GM12878 (cell line): Measurements from ENCODE around the gene EIF2B4. TPM values are rescaled to one million over a fixed set of nuclear protein-coding genes. Genes with fewer than 3 reads are reported as not detected.
A peak's percentile ranks its signal among the peaks of the same experiment; 100 is the strongest.

Experiments used
- ATAC-seq: fragments of 200-7000 bp; cut with Tn5 transposase; 3 replicates; pipeline ENCODE4 v1.9.1; 2020; ENCODE audit warnings: mild to moderate bottlenecking, moderate library complexity
- BruUV-seq: library from RNA; stranded (reverse); fragments of 400-500 nt; replicated peaks from 2 replicates; lab custom pipeline; 2021; lab: Mats Ljungman, UMichigan
- CTCF ChIA-PET: fragments of 300-600 bp; sonication (Branson Sonifier 250); formaldehyde crosslinking; extraction: SDS; loops from one replicate; lab custom pipeline; 2021; ENCODE audit warnings: inconsistent platforms; lab: Yijun Ruan, JAX
- POLR2A ChIA-PET: fragments of 350-600 bp; formaldehyde crosslinking; extraction: SDS; loops from one replicate; lab custom pipeline; 2021; ENCODE audit warnings: inconsistent platforms; lab: Charles Lee
- RAD21 ChIA-PET: fragments of 300-600 bp; sonication (Branson Sonifier 250); formaldehyde crosslinking; loops from one replicate; lab custom pipeline; 2023; ENCODE audit warnings: antibody characterized with exemption; ENCODE audit not compliant: unreplicated experiment; lab: Charles Lee
- SMC1A ChIA-PET: fragments of 300-600 bp; sonication (Branson Sonifier 250); formaldehyde crosslinking; loops from one replicate; lab custom pipeline; 2023; ENCODE audit not compliant: unreplicated experiment, uncharacterized antibody; lab: Charles Lee
- DNase-seq: peaks from one replicate; pipeline ENCODE4 v3.0.0-alpha.2; 2011; ENCODE audit warnings: low read depth, low spot score
- FAIRE-seq: peaks from 3 replicates; lab custom pipeline; 2011; peaks lifted over from hg19 to GRCh38; lab: Jason Lieb, UNC
- H2AFZ ChIP-seq: 2 replicates; pipeline ENCODE4 v1.6.0; 2011; ENCODE audit warnings: low read depth, low read length, control low read depth; ENCODE audit not compliant: control insufficient read depth
- H3K27ac ChIP-seq: 2 replicates; pipeline ENCODE4 v1.5.1; 2011; ENCODE audit warnings: control low read depth; ENCODE audit not compliant: control insufficient read depth, insufficient read depth
- H3K27me3 ChIP-seq, 2 experiments: replicated peaks in 1 of 2; 2 replicates each; pipeline versions ENCODE4 v1.6.0 to v1.6.1; 2011; ENCODE audit warnings: low read length in 1 of 2; ENCODE audit not compliant: control insufficient read depth in 2 of 2, insufficient read depth in 2 of 2
- H3K36me3 ChIP-seq, 2 experiments: 2 replicates each; pipeline ENCODE4 v1.5.1; 2011; ENCODE audit warnings: low read length in 1 of 2; ENCODE audit not compliant: control insufficient read depth in 2 of 2, insufficient read depth in 2 of 2
- H3K4me1 ChIP-seq: 2 replicates; pipeline ENCODE4 v1.6.1; 2011; ENCODE audit warnings: mild to moderate bottlenecking, low read length, moderate library complexity, mixed read lengths; ENCODE audit not compliant: control insufficient read depth, insufficient read depth
- H3K4me2 ChIP-seq: 2 replicates; pipeline ENCODE4 v1.6.0; 2011; ENCODE audit warnings: control low read depth; ENCODE audit not compliant: control insufficient read depth, insufficient read depth
- H3K4me3 ChIP-seq: fragments of 200-600 bp; sonication (generic); 2 replicates; pipeline ENCODE4 v1.5.1; 2016
- H3K79me2 ChIP-seq: 2 replicates; pipeline ENCODE4 v1.6.0; 2011; ENCODE audit warnings: low read length; ENCODE audit not compliant: control insufficient read depth, insufficient read depth
- H3K9ac ChIP-seq: 2 replicates; pipeline ENCODE4 v1.8.0; 2011; ENCODE audit warnings: low read length, control low read depth, mixed read lengths; ENCODE audit not compliant: control insufficient read depth, insufficient read depth
- H3K9me3 ChIP-seq: replicated peaks from 3 replicates; pipeline ENCODE4 v1.5.1; 2011; ENCODE audit warnings: mild to moderate bottlenecking, low read length; ENCODE audit not compliant: control insufficient read depth, insufficient read depth
- H4K20me1 ChIP-seq: 2 replicates; pipeline ENCODE4 v1.6.0; 2011; ENCODE audit not compliant: control insufficient read depth, insufficient read depth
- ATF2 ChIP-seq: IDR thresholded peaks from 2 replicates; pipeline ENCODE4 v1.6.1; 2012; ENCODE audit warnings: low read length, inconsistent platforms
- BCL3 ChIP-seq: IDR thresholded peaks from 2 replicates; pipeline ENCODE4 v1.6.1; 2011; ENCODE audit warnings: borderline replicate concordance, low read depth, mild to moderate bottlenecking, moderate library complexity, low read length; ENCODE audit not compliant: insufficient read depth, poor library complexity, severe bottlenecking
- CBX5 ChIP-seq: sonication (generic); IDR thresholded peaks from 2 replicates; pipeline ENCODE4 v1.6.1; 2016; ENCODE audit warnings: low read depth, moderate library complexity, mild to moderate bottlenecking, inconsistent platforms
- CTCF ChIP-seq, 3 experiments: IDR thresholded peaks in 2 of 3; conservative IDR thresholded peaks in 1 of 3; 2 replicates each; pipeline ENCODE4 v1.5.1; 2011; ENCODE audit warnings: low read depth in 3 of 3, low read length in 3 of 3, mild to moderate bottlenecking in 3 of 3, control low read depth in 2 of 3, moderate library complexity in 2 of 3, inconsistent platforms in 1 of 3, mixed read lengths in 1 of 3; ENCODE audit not compliant: control insufficient read depth in 2 of 3, insufficient read depth in 1 of 3; ENCODE audit errors: extremely low read depth in 1 of 3
- POLR2A ChIP-seq: IDR thresholded peaks from 2 replicates; pipeline ENCODE4 v1.6.1; 2011; ENCODE audit warnings: low read depth, mild to moderate bottlenecking, low read length
- POLR2AphosphoS2 ChIP-seq: IDR thresholded peaks from 2 replicates; pipeline ENCODE4 v1.6.1; 2011; ENCODE audit warnings: low read depth, mild to moderate bottlenecking, low read length, improper control_type of control experiment, moderate library complexity
- POLR2AphosphoS5 ChIP-seq: IDR thresholded peaks from 2 replicates; pipeline ENCODE4 v1.6.1; 2011; ENCODE audit warnings: mild to moderate bottlenecking, low read length, inconsistent platforms
- RAD21 ChIP-seq: IDR thresholded peaks from 2 replicates; pipeline ENCODE4 v1.6.1; 2011; ENCODE audit warnings: mild to moderate bottlenecking, low read depth, low read length, moderate library complexity; ENCODE audit not compliant: insufficient read depth
- TCF7 ChIP-seq: IDR thresholded peaks from 2 replicates; pipeline ENCODE4 v1.6.1; 2014; ENCODE audit warnings: antibody characterized with exemption, borderline replicate concordance
- WGBS: methylation state at CpG from one replicate; pipeline ENCODE4 v1.1.6; 2016; ENCODE audit warnings: low lambda C conversion rate; ENCODE audit not compliant: insufficient replicate concordance, insufficient coverage; ENCODE audit errors: missing lambda C conversion rate; 5-methylcytosine and 5-hydroxymethylcytosine counted together
- in situ Hi-C: fragments of 300-500 bp; cut with MboI; formaldehyde crosslinking; loops from 9 replicates; pipeline ENCODE4 v1.14.3; 2018; ENCODE audit warnings: mixed read lengths
- intact Hi-C: fragments of 100-400 bp; cut with micrococcal nuclease; formaldehyde crosslinking; loops from one replicate; pipeline ENCODE4 v1.14.2; 2022; ENCODE audit not compliant: unreplicated experiment
- polyA plus RNA-seq, 11 experiments: library from polyadenylated mRNA; depleted of rRNA in 4 of 11; unstranded in 6 of 11; stranded (reverse) in 5 of 11; fragments of >200 nt; fragmentation: Nextera tagmentation in 4 of 11; fragmentation: Illumina TruSeq in 1 of 11; extraction: Ambion mirVana in 4 of 11; extraction: Trizol in 1 of 11; gene quantifications; 1 replicate in 1 of 11; 2 replicates in 10 of 11; pipeline versions ENCODE4 v1.2.1 to v1.2.3, GENCODE V29; 2011 to 2016; ENCODE audit warnings: inconsistent platforms in 2 of 11, missing spikeins in 2 of 11, low read depth in 1 of 11
- total RNA-seq, 4 experiments: library from RNA; depleted of rRNA in 3 of 4; stranded (reverse); fragments of >200 nt in 3 of 4; fragmentation: Illumina TruSeq in 1 of 4; extraction: Trizol in 1 of 4; gene quantifications; 2 replicates each; pipeline versions ENCODE4 v1.2.1 to v1.2.3, GENCODE V29; 2013 to 2021
- TF ChIP-seq, protein P1 (sequence below): fragments of 450-650 bp; IDR thresholded peaks from 2 replicates; pipeline ENCODE4 v1.6.1; 2018; ENCODE audit warnings: borderline replicate concordance, mild to moderate bottlenecking; ENCODE audit not compliant: partially characterized antibody

The EIF2B4 gene
- total and polyA plus RNA-seq, 10 of the 15 experiments (the other 5 are each of a cell fraction or from before 2014, with no cell fraction given) = 13.4 to 53.9 (median 27.5) TPM

DNA sequence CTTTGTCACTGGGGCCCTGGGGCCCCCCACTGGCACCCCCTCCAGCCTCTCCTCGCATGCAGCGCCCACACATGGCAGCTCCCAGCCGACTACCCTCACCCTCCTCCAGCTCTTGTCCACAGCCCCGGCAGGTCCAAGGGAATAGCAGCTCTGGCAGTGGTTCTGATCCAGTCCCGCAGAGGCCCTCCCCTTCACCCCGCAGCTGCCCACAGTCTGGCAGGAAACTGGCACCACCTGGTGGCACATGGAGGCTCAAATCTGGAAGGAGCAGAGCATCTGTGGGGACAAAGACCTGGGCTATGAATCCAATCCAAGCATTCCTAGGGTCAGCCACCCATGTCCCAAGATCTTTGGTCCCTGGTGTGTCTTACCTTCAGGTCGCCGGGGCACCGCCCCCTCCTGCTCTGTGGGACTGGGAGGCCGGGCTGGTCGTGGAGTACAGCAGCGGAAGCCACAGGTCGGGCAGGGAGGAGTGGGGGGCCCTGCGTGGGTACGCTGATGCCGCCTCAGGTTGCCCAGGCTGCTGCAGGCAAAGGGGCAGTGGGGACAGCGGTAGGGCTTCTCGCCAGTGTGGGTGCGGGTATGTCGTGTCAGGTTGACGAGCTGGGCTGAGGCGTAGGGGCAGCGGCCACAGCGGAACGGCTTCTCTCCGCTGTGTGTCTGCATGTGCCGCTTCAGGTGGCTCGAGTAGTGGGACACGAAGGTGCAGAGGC lies 8.1 kb upstream of the EIF2B4 start:
- in situ Hi-C loops = no loop called here
- RAD21 ChIA-PET = no interaction called here
- POLR2A ChIA-PET = interaction anchor here (0.6 to 1.2 kb wide), 2 partner anchors 31 to 320 kb away, joined by 4 read pairs; partner anchors contain the start of gene PPM1G
- SMC1A ChIA-PET = interaction anchor here (1.3 kb wide), 1 partner anchor 9 kb away, joined by 3 read pairs; the partner anchor contains the start of gene EIF2B4
- Histone ChIP-seq H4K20me1 (no peaks in the 10 kb centered on the region; the same call in 1 of the 2 replicates), H3K79me2 (peaks cover 15% of the 10 kb centered on the region), H3K4me3 (no peak overlapping the region), H3K9ac (no peak overlapping the region), H3K9me3 (no peaks in the 10 kb centered on the region), H3K36me3 (peaks cover 34 to 41% of the 10 kb centered on the region in 2 experiments), H2AFZ (no peak overlapping the region), H3K4me1 (peaks cover 9% of the 10 kb centered on the region; the same call in 1 of the 2 replicates), H3K27ac (no peak overlapping the region), H3K27me3 (no peaks in the 10 kb centered on the region), H3K4me2 (no peak overlapping the region)
- no peak; the same call in 1 of the 2 replicates for TF ChIP-seq ATF2
- TF ChIP-seq, protein P1, sequence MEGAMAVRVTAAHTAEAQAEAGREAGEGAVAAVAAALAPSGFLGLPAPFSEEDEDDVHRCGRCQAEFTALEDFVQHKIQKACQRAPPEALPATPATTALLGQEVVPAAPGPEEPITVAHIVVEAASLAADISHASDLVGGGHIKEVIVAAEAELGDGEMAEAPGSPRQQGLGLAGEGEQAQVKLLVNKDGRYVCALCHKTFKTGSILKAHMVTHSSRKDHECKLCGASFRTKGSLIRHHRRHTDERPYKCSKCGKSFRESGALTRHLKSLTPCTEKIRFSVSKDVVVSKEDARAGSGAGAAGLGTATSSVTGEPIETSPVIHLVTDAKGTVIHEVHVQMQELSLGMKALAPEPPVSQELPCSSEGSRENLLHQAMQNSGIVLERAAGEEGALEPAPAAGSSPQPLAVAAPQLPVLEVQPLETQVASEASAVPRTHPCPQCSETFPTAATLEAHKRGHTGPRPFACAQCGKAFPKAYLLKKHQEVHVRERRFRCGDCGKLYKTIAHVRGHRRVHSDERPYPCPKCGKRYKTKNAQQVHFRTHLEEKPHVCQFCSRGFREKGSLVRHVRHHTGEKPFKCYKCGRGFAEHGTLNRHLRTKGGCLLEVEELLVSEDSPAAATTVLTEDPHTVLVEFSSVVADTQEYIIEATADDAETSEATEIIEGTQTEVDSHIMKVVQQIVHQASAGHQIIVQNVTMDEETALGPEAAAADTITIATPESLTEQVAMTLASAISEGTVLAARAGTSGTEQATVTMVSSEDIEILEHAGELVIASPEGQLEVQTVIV = no peak
- no peak for TF ChIP-seq CBX5
- peak in 2 of 3 experiments; percentile 6 to 24; a peak in 1 of 6 replicates for TF ChIP-seq CTCF (IDR thresholded peaks at IDR 0.05 in 2 of 3, conservative IDR thresholded peaks at IDR 0.05 in 1 of 3; ENCODE audit: control insufficient read depth in 2 of 3, extremely low read depth in 1 of 3, insufficient read depth in 1 of 3, low read depth in 3 of 3, low read length in 3 of 3)
- peak; percentile 9; the same call in 1 of the 2 replicates for TF ChIP-seq POLR2AphosphoS5
- TF ChIP-seq BCL3 = peak; percentile 39
- TF ChIP-seq RAD21 = peak; percentile 19; the same call in 1 of the 2 replicates
- peak; percentile 84 for TF ChIP-seq POLR2A
- TF ChIP-seq POLR2AphosphoS2 = 0 out of 2 replicates have a peak, but pooled peaks have one; percentile 42
- TF ChIP-seq TCF7 = no peak
- no TSS peak for BruUV-seq
- CTCF ChIA-PET = interaction anchor here (1.4 to 2.8 kb wide), 2 partner anchors 51 to 53 kb away, joined by 3 to 14 read pairs; partner anchors contain the start of gene NRBP1
- FAIRE-seq = no peak
- intact Hi-C loops = no loop called here
- 90% methylated on average over 27 of the region's 29 CpGs for WGBS
- ATAC-seq = no peak
- DNase-seq = no peak
